Upper lobe of left lung (tissue), 4 donors: Measurements from ENCODE around the gene ERGIC1.

Experiments used
- EP300 ChIP-seq, 4 donors: sonication (generic); formaldehyde crosslinking; IDR thresholded peaks; one replicate each; pipeline ENCODE4 v1.5.1; 2017; ENCODE audit warnings: antibody characterized with exemption in 4 of 4, control low read depth in 2 of 4
- POLR2A ChIP-seq, 4 donors: fragments of 450-650 bp; IDR thresholded peaks; one replicate each; pipeline ENCODE4 v1.5.1; 2016 to 2017; ENCODE audit warnings: antibody characterized with exemption in 4 of 4, mild to moderate bottlenecking in 2 of 4
- POLR2AphosphoS5 ChIP-seq, 2 donors: sonication (generic); formaldehyde crosslinking; IDR thresholded peaks; one replicate each; pipeline ENCODE4 v1.5.1; 2017; ENCODE audit warnings: antibody characterized with exemption in 2 of 2
- TF ChIP-seq, protein P1 (sequence below), 6 experiments: fragments of 450-650 bp in 4 of 6; fragments of 200-600 bp in 2 of 6; sonication (generic) in 2 of 6; IDR thresholded peaks; one replicate each; pipeline ENCODE4 v1.5.1; 2016 to 2019; ENCODE audit warnings: antibody characterized with exemption in 6 of 6

DNA sequence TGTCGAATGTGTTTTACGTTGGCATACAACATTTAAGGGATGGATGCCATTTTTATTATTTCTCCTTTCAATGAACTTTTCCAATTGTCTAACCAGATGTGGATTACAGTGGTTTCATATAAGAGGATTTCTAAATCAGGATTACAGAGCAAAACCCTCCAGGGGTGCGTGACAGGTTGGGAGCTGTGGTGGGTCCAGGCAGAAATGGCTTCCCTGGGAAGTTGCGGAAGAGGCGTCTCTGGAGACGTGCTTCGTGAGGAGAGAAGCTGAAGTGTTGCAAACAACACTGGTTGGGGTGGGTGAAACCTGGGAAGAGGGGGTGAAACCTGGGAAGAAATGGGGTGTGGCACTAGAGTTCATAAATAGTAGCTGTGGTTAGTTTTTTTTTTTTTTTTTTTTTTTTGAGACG, 120.7 kb downstream of the ERGIC1 start:
- TF ChIP-seq, protein P1, sequence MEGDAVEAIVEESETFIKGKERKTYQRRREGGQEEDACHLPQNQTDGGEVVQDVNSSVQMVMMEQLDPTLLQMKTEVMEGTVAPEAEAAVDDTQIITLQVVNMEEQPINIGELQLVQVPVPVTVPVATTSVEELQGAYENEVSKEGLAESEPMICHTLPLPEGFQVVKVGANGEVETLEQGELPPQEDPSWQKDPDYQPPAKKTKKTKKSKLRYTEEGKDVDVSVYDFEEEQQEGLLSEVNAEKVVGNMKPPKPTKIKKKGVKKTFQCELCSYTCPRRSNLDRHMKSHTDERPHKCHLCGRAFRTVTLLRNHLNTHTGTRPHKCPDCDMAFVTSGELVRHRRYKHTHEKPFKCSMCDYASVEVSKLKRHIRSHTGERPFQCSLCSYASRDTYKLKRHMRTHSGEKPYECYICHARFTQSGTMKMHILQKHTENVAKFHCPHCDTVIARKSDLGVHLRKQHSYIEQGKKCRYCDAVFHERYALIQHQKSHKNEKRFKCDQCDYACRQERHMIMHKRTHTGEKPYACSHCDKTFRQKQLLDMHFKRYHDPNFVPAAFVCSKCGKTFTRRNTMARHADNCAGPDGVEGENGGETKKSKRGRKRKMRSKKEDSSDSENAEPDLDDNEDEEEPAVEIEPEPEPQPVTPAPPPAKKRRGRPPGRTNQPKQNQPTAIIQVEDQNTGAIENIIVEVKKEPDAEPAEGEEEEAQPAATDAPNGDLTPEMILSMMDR (IDR thresholded peaks at IDR 0.05): no peak
- no peak for TF ChIP-seq POLR2A (IDR thresholded peaks at IDR 0.05)
- TF ChIP-seq POLR2AphosphoS5 (IDR thresholded peaks at IDR 0.05): no peak
- no peak for TF ChIP-seq EP300 (IDR thresholded peaks at IDR 0.05)
